ENCODE data around the gene FNDC3B. TPM values are rescaled to one million over a fixed set of nuclear protein-coding genes. Genes with fewer than 3 reads are reported as not detected.

The FNDC3B gene
- polyA plus RNA-seq, 2 of the 4 experiments (the other 2 are of a cell fraction): 29.5 to 33.6 TPM

- FAIRE-seq (no peak), ATAC-seq (no peak), DNase-seq (ENCODE audit: low read depth in 1 of 2, low spot score in 1 of 2) (no peak)
- no peak overlapping the region for H3K4me3 ChIP-seq
- H3K4me1 ChIP-seq: peaks cover 61% of the 10 kb centered on the region
- ChIA-PET CTCF (interaction anchor here (0.8 to 1.6 kb wide), 3 partner anchors 8 to 11 kb away, joined by 3 to 7 read pairs (median 3); no protein-coding TSS in a partner anchor), POLR2A (no interaction called here)
- no peak overlapping the region for H3K4me2 ChIP-seq
- H3K9me3 ChIP-seq: no peaks in the 10 kb centered on the region
- 75% methylated on average over 3 of the region's 3 CpGs for WGBS (ENCODE audit: missing lambda C conversion rate)
- no peak for TF ChIP-seq HOXB13 (CRISPR knock-in tag; IDR thresholded peaks at IDR 0.05; ENCODE audit: low read depth)
- no peak for TF ChIP-seq NFE2L2 (conservative IDR thresholded peaks at IDR 0.05; ENCODE audit: low read length)
- TF ChIP-seq CBX2 (IDR thresholded peaks at IDR 0.05; ENCODE audit: borderline replicate concordance, low read depth): no peak
- no peak for TF ChIP-seq RAD21 (conservative IDR thresholded peaks at IDR 0.05 in 1 of 2, IDR thresholded peaks at IDR 0.05 in 1 of 2)
- no peak for TF ChIP-seq POLR2A (IDR thresholded peaks at IDR 0.05; ENCODE audit: low read length)
- no peak for TF ChIP-seq MAX (IDR thresholded peaks at IDR 0.05)
- TF ChIP-seq EHF (CRISPR knock-in tag; IDR thresholded peaks at IDR 0.05): no peak
- TF ChIP-seq JUN (IDR thresholded peaks at IDR 0.05): no peak
- no peak for TF ChIP-seq ATOH8 (CRISPR knock-in tag; IDR thresholded peaks at IDR 0.05; ENCODE audit: low read depth)
- no peak for TF ChIP-seq HDAC2 (IDR thresholded peaks at IDR 0.05)
- no peak for TF ChIP-seq FOSB (CRISPR knock-in tag; IDR thresholded peaks at IDR 0.05)
- TF ChIP-seq NPAS2 (CRISPR knock-in tag; IDR thresholded peaks at IDR 0.05; ENCODE audit: borderline replicate concordance): no peak
- TF ChIP-seq MYC (IDR thresholded peaks at IDR 0.05; ENCODE audit: borderline replicate concordance, low read length): no peak
- no peak overlapping the region for H3K27ac ChIP-seq
Measured at GRCh38 chr3:172051310-172051956, 12.1 kb downstream of the FNDC3B start.

- H3K4me3 ChIP-seq: no peak overlapping the region
- DNase-seq (ENCODE audit: low read depth in 1 of 2, low spot score in 1 of 2) (no peak), FAIRE-seq (no peak), ATAC-seq (no peak)
- peaks cover 61% of the 10 kb centered on the region for H3K4me1 ChIP-seq
- H3K9me3 ChIP-seq: no peaks in the 10 kb centered on the region
- H3K4me2 ChIP-seq: peak overlapping the region; percentile 26; the same call in 1 of the 3 replicates
- ChIA-PET POLR2A (no interaction called here), CTCF (interaction anchor here (0.5 to 1.6 kb wide), 3 partner anchors 9 to 199 kb away, joined by 3 to 7 read pairs (median 5); no protein-coding TSS in a partner anchor)
- TF ChIP-seq EHF (CRISPR knock-in tag; IDR thresholded peaks at IDR 0.05): no peak
- TF ChIP-seq RARB (CRISPR knock-in tag; IDR thresholded peaks at IDR 0.05): no peak
- peak overlapping the region in 1 of 2 experiments; percentile 56; a peak in 1 of 6 replicates for H3K27ac ChIP-seq
- WGBS (ENCODE audit: missing lambda C conversion rate): 98% methylated on average over 5 of the region's 5 CpGs
Measured at GRCh38 chr3:172051957-172052354, 12.6 kb downstream of the FNDC3B start.

GRCh38 chr3:172052405-172052804, 13.0 kb downstream of the FNDC3B start:
- 79% methylated on average over 2 of the region's 2 CpGs for WGBS (ENCODE audit: missing lambda C conversion rate)
- POLR2A ChIA-PET: no interaction called here
- peak overlapping the region; percentile 26; the same call in 1 of the 3 replicates for H3K4me2 ChIP-seq
- peaks cover 61% of the 10 kb centered on the region for H3K4me1 ChIP-seq
- TF ChIP-seq POLR2A (IDR thresholded peaks at IDR 0.05; ENCODE audit: low read length) (no peak), GATA3 (IDR thresholded peaks at IDR 0.05; ENCODE audit: borderline replicate concordance) (no peak), CTCF (IDR thresholded peaks at IDR 0.05) (no peak), MAZ (IDR thresholded peaks at IDR 0.05; ENCODE audit: borderline replicate concordance, low read depth, low read length) (no peak), EP300 (IDR thresholded peaks at IDR 0.05) (no peak), CBX8 (IDR thresholded peaks at IDR 0.05) (no peak), JUN (IDR thresholded peaks at IDR 0.05) (no peak), BCL3 (IDR thresholded peaks at IDR 0.05) (no peak), HOXB5 (CRISPR knock-in tag; IDR thresholded peaks at IDR 0.05) (no peak), MYC (IDR thresholded peaks at IDR 0.05; ENCODE audit: borderline replicate concordance, low read length) (no peak), SREBF2 (IDR thresholded peaks at IDR 0.05) (no peak), EHF (CRISPR knock-in tag; IDR thresholded peaks at IDR 0.05) (no peak), ZNF302 (CRISPR knock-in tag; IDR thresholded peaks at IDR 0.05) (no peak), RARB (CRISPR knock-in tag; IDR thresholded peaks at IDR 0.05) (no peak), ESRRA (IDR thresholded peaks at IDR 0.05; ENCODE audit: borderline replicate concordance, low read length) (no peak), FOSL2 (IDR thresholded peaks at IDR 0.05) (no peak), FOSL2 (CRISPR knock-in tag; IDR thresholded peaks at IDR 0.05) (no peak)
- no peak overlapping the region for H3K4me3 ChIP-seq
- DNase-seq (ENCODE audit: low read depth in 1 of 2, low spot score in 1 of 2) (no peak), ATAC-seq (no peak; a peak in 1 of 6 replicates), FAIRE-seq (no peak)
- H3K27ac ChIP-seq: peak overlapping the region in 1 of 2 experiments; percentile 56; a peak in 1 of 6 replicates
- H3K9me3 ChIP-seq: no peaks in the 10 kb centered on the region
- CTCF ChIA-PET: interaction anchor here (0.5 to 1.6 kb wide), 3 partner anchors 9 to 199 kb away, joined by 3 to 7 read pairs (median 5); no protein-coding TSS in a partner anchor

Measured in A549 (cell line).